ENCODE results near the gene MRGPRF. TPM values are rescaled to one million over a fixed set of nuclear protein-coding genes. Genes with fewer than 3 reads are reported as not detected.
"Not testable (repeated sequence)": the region's sequence is repeated elsewhere in the genome, so short reads cannot be mapped to it uniquely, and the experiment has no call there.

The MRGPRF gene
- total RNA-seq, 1 donor from 2014 or later, result not detected

DNA sequence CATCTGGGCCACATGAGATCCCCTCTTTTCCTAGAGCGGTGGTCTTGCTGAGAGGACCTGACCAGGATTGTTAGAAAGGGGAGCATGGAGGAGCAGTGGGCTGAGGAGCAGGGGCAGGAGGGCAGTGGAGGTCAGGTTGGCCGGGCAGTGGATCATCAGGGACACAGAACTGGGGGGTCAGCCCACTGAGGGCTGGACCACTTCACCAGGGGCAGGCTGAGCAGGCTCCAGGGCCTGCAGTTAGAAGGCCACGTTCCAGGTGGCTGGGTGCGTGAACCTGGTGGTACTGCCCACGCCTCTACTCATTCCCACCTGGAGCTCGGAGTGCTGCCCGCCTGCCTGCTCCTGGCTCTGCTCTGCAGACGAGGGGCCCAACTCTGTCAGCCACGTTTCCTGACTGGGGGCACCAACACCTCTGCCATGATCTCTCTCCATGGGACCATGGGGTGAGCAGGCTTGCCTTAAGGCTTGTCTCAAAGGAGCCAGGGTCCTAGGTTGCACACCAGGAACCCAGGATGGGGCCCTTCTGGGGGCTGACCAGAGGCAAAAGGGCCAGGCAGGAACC, 9.7 kb downstream of the MRGPRF start:
- no peak for DNase-seq (ENCODE audit: low read depth, low spot score)

DNA sequence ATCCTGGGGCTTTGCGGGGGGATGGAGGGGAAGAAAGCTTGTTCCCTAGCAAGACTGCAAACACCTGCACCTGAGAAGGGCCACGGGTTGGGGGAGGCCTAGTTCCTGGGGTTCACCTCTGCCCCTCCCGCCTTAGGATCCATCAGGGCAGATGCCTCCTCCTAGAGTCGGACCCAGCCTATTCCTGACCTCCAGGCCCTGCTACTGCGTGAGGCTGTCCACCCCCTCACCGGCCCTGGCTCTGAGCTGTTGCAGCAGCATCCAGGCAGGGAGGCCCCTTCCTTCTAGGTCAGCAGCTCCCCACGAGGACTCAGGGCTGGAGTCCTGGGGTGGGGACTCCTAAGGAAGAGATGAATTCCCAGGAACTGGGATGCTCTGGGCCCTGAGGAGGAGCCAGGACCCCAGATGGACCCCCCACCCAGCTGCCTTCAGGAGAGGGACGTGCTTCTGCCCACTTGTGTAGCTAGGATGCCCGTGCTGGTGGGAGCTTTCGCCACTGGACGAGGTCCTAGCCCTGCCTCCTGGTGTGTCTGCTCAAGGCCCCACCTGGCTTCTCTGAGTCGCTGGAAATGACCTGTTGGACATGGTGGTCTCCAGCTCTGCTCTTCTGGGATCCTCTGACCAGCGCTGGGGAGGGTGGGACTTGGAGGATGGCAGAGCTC, 10.3 kb downstream of the MRGPRF start:
- DNase-seq (ENCODE audit: low read depth, low spot score), result no peak

DNA sequence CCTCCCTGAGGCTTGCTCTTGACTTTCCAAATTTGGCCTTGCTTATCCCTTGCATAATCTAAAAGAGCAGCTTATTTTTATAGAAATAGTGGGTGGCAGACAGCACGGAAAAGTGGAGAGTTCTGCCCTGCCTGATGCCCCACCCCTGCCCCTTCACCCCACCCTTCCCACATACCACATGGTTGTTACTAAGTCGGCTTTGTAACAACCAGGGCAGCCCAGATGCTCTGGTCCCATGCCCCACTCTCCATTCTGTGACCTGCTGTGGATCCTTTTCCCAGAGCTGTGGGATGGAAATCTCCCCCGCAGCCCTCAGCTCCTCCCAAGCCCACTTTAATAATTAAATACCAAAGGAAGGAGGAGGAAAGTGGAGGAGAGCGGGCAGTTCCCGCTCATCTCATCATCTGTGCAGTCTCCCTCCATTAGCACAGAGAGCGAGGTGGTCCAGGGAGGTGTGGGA, 10.9 kb downstream of the MRGPRF start:
- DNase-seq (ENCODE audit: low read depth, low spot score), result no peak

DNA sequence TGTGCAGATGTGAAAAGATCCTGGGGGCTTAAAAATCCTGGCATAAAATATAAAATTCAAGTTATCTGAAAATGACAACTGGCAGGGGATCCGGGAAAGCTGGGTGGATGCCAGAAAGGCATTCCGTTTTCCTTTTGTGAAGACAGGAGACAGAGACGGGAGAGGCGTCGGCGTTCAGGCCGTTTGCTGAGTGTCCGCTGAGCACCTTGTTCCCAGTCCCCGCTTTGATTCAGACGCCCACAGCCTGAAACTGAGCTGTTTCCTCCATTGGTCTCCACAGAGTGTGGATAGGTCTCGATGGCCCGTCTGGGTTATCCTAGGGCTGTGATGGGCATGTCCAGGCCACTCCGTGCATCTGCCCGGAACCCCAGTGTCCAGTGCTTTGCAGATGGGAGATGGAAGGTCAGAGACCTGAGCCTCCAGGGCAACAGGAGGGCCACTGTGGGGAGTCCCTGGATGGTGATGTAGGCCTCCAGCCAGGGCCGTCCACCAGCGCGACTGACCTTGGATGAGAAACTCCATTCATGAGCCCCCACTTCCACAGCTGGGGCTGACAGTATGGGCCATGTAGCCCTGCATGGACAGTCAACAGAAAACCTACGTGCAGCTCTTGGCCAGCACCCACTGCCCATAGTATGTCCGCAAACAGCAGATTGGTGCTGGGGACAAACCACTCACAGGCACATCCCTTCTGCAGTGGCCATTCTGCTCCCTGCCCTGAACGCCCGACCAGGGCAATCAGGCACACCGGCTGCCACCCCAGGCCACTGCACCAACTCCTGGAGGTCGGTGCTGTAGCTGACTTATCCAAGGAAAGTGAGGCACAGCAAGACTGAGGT, 11.6 kb downstream of the MRGPRF start:
- DNase-seq (ENCODE audit: low read depth, low spot score), result no peak

DNA sequence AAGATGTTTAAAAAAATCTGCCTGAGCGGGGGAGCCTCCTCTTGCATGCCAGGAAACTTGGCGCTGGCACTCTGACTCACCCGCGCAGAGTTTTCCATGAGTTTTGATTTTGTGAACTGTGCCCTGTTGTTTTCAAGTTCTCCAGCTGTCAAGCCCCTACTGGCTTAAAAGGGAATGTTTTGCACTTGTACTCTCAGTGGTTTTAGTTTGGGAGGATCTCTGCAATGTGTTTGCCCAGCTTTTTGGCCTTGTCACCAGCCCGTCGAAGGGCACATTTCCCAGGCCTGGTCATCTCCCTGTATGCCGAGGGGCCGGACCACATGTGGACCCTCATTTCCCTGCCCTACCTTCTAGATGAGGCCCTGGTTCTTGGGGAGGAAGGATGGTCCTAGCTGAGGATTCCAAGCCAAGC, 12.2 kb downstream of the MRGPRF start:
- peak; percentile 43 for DNase-seq (ENCODE audit: low read depth, low spot score)

DNA sequence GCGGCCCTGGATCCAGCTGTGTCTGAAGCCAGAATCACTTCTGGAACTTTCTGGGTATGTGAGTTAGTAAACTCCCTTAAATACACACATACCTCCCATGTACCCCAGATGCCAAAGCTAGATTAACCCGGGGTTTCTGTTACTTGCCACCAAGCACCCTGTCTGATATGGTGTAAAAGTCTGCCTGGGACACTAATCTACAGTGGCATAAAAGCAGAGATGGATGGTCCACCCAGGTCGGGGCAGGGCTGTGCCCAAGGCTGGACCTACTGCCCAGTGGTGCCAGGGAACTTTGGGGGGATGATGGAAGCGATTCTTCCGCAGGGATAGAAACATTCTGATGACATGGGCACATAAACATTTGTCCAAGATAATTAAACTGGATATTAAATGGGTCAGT, 12.7 kb downstream of the MRGPRF start:
- DNase-seq (ENCODE audit: low read depth, low spot score), result no peak

DNA sequence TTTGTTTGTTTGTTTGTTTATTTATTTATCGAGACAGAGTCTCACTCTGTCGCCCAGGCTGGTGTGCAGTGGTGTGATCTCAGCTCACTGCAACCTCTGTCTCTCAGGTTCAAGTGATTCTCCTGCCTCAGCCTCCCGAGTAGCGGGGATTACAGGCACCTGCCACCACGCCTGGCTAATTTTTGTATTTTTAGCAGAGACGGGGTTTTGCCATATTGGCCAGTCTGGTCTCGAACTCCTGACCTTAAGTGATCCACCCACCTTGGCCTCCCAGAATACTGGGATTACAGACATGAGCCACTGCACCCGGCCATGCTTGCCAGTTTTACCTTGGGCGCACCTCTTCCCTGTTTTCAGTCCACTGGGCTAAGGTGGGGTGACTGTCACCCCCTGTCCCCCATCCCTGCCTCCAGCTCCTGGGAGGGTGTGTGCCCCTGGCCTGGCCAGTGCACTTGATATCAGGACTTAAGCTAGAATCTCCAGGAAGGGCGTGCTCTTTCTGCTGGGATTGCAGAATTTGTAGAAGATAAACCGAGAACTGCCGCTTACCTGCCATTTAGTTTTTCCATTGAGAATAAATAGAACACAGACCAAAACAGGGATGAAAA, 13.2 kb downstream of the MRGPRF start:
- DNase-seq (ENCODE audit: low read depth, low spot score), result not testable (repeated sequence)

DNA sequence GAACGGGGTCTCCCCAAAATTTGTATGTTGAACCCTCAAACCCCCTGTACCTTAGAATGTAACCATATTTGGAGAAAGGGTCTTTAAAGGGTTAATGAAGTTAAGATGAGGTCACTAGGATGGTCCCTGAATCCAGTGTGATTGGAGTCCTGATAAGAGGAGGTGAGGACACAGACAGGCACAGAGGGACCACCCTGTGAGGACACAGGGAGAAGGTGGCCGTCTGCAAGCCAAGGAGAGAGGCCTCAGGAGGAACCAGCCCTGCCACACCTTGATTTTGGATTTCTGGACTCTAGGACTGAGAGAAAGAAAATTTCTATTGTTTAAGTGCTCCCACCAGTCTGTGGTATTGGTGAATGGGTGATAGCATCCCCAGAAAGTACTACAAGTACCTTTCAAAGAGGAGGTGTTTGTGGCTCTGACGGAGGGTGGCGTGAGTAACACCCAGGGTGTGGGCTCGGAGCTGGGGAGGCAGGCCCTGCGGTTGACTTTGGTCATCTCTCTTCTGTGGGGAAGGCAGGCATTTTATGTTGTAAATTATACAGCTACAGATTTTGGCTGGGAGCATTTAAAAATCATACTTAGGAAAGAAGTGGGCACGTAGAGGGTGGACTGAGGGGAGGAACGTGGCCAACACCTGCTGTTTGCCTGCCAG, 13.8 kb downstream of the MRGPRF start:
- no peak for DNase-seq (ENCODE audit: low read depth, low spot score)

DNA sequence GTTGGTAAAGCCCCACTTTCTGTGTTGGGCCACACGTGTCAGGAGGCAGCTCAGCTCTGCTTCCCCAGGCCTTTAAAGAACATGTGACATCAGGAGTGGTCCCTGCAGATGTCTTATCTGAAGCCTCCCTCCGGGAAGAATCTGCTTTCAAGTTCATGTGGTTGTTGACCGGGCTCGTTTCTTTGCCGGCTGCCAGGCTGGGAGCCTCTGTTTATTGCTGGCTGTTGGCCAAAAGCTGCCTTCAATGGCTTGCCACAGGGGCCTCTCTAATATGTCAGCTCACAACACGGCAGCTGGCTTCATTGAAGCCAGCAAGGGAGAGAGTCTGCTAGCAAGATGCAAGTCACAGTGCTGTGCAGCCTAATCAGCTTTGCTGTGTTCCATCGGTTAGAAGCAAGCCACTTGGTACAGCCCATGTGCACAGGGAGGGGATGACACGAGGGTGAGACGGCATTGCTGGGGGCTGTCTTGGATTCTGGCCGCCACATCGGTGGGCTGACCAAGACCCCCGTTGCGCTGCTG, 14.6 kb downstream of the MRGPRF start:
- DNase-seq (ENCODE audit: low read depth, low spot score), result no peak

DNA sequence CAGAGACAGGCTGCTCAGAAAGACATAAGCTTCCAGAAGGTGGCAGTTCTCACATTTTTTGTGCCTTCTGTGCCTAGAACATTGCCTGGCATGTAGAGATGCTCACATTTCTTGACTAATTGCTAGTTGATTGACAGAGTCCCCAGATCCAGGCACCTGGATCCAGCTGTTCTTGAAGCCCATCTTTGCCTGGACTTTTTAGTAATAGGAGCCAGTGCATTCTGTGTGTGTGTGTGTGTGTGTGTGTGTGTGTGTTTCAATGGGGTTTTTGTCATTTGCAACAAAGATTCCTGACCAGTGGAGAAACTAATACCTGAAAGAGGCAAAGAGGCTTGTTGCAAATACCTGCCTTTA, 15.1 kb downstream of the MRGPRF start:
- no peak for DNase-seq (ENCODE audit: low read depth, low spot score)

DNA sequence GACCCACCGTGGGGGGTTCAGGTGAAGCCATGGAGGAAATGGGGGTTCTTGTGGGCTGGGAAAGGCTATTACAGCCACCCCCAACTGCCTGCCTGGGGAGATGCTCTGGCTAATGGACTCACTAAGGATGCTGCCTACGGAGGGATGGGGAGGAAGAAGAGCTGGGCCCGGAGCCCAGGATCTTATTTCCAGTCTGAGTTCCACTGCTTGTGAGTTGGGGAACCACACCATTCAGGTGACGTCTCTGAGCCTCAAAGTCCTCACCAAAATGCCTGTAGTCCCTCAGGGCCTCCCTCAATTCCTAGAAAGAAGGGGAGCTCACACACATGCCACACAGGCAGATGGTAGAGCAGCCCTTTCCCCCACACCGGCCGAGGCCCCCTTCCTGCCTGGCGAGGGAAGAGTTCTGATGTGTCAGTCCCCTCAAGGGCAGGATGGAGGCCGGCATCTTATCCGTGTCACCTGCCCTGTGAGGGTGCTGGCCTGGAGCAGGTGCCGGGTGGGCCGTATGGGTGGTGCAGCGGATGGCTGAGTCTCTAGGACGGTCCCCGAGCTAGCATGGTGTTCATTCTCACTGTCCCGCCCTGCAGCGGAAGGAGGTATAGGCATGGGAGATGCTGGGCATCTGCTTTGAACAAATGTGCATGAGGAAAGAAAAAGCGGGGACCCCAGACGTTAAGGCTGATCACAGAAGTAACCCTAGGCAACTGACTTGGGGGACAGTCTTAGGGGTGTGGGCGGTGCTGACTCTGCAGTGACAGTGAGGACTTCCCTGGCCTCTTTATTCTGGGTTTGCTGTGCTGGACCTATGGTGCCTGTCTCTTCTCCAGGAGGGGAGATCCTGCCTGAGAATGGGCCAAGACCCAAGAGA, 15.7 kb downstream of the MRGPRF start:
- DNase-seq (ENCODE audit: low read depth, low spot score), result no peak

DNA sequence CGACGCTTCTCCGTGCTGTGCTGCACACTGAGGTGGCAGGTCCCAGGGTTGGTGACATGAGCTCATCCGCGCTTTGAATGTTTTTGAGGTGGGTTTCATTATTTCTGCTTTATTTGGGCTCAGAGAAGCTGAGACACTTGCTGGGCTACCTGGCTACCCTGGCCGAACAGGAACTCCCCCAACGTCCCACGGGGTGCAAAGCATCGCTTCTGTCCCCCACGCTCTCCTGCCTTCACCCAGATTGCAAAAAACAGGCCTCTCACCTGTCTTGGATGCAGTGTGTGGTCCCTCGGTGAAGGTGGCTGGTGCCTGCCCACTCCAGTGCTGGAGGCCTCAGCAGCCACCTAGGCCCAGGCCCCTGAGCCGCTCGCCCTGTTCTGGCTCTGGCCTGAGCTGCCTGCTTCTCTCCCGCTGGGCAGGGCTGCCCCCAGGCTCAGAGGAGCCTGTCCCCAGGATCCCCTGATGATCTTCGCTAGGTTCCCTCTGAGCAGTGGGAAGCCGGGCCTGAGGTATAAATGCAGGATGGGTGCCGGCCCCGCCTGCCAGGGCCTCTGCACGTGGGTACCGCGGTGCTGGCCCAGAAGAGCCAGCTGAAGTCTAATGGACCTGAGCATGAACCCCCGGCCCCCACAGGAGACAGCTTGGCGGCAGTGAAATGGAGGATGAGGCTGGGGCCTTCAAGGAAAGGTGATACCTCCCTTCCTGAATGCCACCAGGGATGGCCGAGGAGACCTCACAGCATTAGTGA, 16.5 kb downstream of the MRGPRF start:
- no peak for DNase-seq (ENCODE audit: low read depth, low spot score)

DNA sequence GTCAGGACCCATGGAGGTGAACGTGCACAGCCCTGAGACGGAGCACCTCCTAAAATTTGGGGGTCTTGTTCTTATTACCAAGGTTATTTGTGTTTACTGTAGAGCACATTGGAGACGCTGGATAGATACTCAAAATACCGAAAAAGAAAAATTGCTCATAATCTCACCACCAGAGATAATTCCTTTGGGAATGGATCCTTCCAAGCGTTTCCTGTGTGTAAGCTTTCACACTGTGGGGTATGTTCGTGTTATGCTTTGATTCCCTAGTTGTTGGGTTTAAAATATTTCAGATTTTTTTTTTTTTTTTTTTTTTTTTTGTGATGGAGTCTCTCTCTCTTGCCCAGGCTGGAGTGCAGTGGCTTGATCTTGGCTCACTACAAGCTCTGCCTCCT, 18.2 kb downstream of the MRGPRF start:
- no peak for DNase-seq (ENCODE audit: low read depth, low spot score)

DNA sequence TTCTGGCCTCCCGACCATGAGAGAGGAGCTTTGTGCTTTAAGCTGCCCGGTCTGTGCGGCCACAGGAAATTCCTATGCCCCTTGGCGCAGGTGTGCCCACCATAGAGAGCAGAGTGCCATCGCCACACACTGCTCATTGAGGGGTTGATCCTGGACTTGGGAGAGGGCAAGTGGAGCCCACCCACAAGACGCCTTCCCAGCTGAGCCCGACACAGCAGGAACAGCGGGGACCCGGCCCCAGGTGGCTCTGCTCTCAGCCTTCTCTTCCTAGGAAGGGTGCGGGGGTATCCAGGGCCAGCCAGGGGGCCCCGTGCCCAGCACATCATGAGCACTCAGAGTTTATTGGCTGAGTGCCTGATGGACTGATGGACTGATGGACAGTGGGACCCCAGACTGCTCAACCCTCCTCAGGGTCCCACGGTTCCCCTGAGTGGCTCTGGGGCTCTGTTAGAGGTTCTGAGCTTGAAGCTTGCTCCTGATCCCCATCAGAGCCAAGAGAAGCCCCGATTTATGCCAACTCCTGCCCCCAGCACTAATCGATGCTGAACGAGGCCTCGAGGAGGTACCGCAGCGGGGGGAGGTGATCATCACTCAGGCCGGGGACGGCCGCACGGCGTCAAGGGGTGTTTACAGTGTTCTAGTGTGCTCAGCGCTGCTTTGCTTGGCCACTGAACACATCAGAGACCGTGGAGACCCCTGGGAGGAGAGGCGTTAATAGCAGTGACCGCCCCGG, 18.7 kb downstream of the MRGPRF start:
- no peak for DNase-seq (ENCODE audit: low read depth, low spot score)

DNA sequence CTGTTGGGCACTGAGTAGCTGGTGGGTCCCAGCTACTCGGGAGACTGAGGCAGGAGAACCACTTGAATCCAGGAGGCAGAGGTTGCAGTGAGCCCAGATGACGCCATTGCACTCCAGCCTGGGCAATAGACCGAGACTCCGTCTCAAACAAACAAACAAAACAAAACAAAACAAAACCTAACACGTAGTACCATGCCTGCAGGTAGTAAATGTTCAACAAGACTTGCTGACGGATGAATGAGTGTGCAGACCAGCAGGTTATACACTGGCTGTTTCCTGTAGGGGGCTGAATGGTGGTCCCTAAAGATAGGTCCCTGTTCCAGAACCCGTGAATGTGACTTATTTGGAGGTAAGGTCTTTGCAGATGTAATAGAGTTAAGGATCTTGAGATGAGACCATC, 19.5 kb downstream of the MRGPRF start:
- no peak for DNase-seq (ENCODE audit: low read depth, low spot score)

DNA sequence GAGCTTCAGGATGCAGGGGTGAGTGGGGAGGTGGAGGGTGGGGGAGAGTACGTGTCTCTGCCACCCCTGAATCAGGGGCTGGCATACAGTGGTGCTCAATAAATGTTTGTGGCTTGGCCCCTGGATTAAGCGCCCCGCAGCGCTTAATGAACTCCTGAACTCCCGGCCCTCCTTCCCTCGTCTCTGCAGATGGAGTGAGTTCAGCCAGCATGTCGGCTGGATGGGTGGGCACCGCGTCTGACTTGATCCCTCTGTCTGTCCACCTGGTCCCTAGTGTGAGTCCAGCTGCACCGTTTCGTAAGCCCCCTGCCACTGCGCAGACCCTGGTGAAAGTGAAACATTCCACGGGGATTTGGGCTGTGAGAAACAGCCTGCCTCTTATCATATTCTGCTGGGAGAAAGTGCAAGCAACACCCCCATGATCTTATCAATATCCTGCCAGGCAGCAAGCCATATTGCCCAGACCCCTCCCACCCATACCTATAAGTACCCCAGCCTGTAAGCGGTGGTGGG, 20.2 kb downstream of the MRGPRF start:
- DNase-seq (ENCODE audit: low read depth, low spot score), result no peak

DNA sequence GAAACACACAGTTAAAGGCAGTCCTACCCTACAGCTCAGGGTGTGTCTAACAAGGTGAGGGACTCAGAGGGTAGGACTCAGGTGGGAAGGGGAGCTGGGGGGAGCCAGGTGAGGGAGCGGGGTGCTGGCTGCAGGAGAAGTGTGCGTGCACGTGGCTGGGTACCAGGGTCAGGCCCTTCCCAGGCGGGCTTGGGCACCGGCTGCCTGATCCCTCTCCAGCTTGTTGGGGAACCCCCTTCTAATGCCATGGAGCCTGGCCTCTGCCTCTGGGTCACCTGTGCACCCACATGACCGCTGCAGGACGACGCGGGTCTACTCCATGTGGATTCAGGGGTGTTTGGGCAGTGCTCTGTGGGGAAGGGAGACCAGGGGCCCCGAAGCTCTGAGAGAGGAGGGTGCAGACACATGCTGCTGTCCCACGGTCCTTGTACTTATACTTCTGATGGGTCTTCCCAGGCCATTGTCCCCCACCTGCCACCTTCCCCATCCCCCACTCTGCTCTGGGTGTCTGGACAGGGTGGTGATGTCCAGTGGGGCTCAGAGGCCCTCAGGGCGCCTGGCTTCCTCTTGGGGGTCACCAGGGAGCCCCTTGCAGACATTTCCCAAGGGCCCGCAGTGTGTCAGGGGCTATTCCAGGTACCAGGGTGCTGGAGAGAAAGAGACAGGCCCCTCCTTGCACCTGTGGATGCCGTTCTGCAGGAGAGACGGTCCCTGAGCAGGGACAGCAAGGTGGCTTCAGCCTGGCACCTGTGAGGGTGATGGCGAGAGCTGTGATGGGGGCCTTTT, 21.9 kb downstream of the MRGPRF start:
- no peak for DNase-seq (ENCODE audit: low read depth, low spot score)
